A673 (cell line): Measurements from ENCODE around the gene ROR1. TPM values are rescaled to one million over a fixed set of nuclear protein-coding genes. Genes with fewer than 3 reads are reported as not detected.

Experiments
- BruUV-seq: library from RNA; stranded (reverse); fragments of 400-500 nt; replicated peaks from 2 replicates; lab custom pipeline; 2021; lab: Mats Ljungman, UMichigan
- CTCF ChIA-PET: fragments of 300-600 bp; sonication (Branson Sonifier 250); formaldehyde crosslinking; loops from one replicate; lab custom pipeline; 2022; ENCODE audit warnings: antibody characterized with exemption; lab: Charles Lee
- POLR2A ChIA-PET: fragments of 300-600 bp; sonication (Branson Sonifier 250); formaldehyde crosslinking; loops from one replicate; lab custom pipeline; 2022; ENCODE audit warnings: antibody characterized with exemption; ENCODE audit not compliant: low non-redundant PET; lab: Charles Lee
- DNase-seq: peaks from one replicate; pipeline ENCODE4 v3.0.0-alpha.2; 2015; ENCODE audit warnings: low spot score
- H3K27ac ChIP-seq: fragments of 200-600 bp; sonication (generic); 2 replicates; pipeline ENCODE4 v1.5.1; 2016; ENCODE audit warnings: mixed run types, low read depth, mild to moderate bottlenecking, mixed read lengths, antibody characterized with exemption, low read length; ENCODE audit not compliant: poor library complexity, severe bottlenecking
- H3K27me3 ChIP-seq: fragments of 200-600 bp; sonication (generic); replicated peaks from 2 replicates; pipeline ENCODE4 v1.6.1; 2017; ENCODE audit warnings: mixed run types, low read depth, mild to moderate bottlenecking, mixed read lengths, antibody characterized with exemption, low read length; ENCODE audit not compliant: insufficient read depth, poor library complexity
- H3K36me3 ChIP-seq: fragments of 200-600 bp; sonication (generic); 2 replicates; pipeline ENCODE4 v1.6.1; 2016; ENCODE audit warnings: mixed run types, mild to moderate bottlenecking, mixed read lengths, antibody characterized with exemption, low read length; ENCODE audit not compliant: insufficient read depth, poor library complexity, severe bottlenecking
- H3K4me1 ChIP-seq: fragments of 200-600 bp; sonication (generic); 2 replicates; pipeline ENCODE4 v1.6.1; 2017; ENCODE audit warnings: mixed run types, mild to moderate bottlenecking, mixed read lengths, antibody characterized with exemption, low read length; ENCODE audit not compliant: insufficient read depth, poor library complexity, severe bottlenecking
- H3K4me3 ChIP-seq: fragments of 200-600 bp; sonication (generic); 2 replicates; pipeline ENCODE4 v1.5.1; 2016; ENCODE audit warnings: low read depth, mixed run types, mild to moderate bottlenecking, mixed read lengths, low read length; ENCODE audit not compliant: poor library complexity, severe bottlenecking
- H3K9me3 ChIP-seq: fragments of 200-600 bp; sonication (generic); 2 replicates; pipeline ENCODE4 v1.6.1; 2016; ENCODE audit warnings: mixed run types, low read depth, mild to moderate bottlenecking, mixed read lengths, antibody characterized with exemption, low read length; ENCODE audit not compliant: poor library complexity, severe bottlenecking
- EZH2 ChIP-seq: fragments of 200-600 bp; sonication (generic); IDR thresholded peaks from 2 replicates; pipeline ENCODE4 v1.6.1; 2017; ENCODE audit warnings: borderline replicate concordance, low read depth, mild to moderate bottlenecking, mixed read lengths, antibody characterized with exemption, low read length; ENCODE audit not compliant: poor library complexity, severe bottlenecking
- intact Hi-C: fragments of 100-400 bp; cut with micrococcal nuclease; formaldehyde crosslinking; loops from one replicate; pipeline ENCODE4 v1.10.0; 2022; ENCODE audit not compliant: unreplicated experiment
- total RNA-seq: library from RNA; stranded (reverse); gene quantifications from 2 replicates; pipeline ENCODE4 v1.2.3, GENCODE V29; 2021
- TF ChIP-seq, protein P1 (sequence below): fragments of 300-800, 200-600 bp; sonication (generic); conservative IDR thresholded peaks from 2 replicates; pipeline ENCODE4 v1.5.1; 2017; ENCODE audit warnings: low read depth, mild to moderate bottlenecking, antibody characterized with exemption, low read length, moderate library complexity, mixed read lengths

ROR1 gene
- total RNA-seq, 1 experiment from 2014 or later, result 7.4 TPM

DNA sequence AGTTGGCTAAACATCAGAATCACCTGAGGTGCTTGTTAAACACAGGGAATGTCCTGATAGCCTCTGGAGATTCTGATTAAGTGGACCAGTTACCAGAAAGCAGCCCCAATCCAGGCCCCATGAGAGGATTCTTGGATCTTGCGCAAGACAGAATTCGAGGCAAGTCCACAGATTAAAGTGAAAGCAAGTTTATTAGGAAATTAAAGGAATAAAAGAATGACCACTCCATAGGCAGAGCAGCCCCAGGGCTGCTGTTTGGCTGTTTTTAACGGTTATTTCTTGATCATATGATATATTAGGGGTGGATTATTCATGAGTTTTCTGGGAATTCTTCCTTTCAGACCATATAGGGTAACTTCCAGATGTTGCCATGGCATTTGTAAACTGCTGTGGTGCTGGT is 176.2 kb downstream of the ROR1 start:
- BruUV-seq, result no TSS peak
- H3K27me3 ChIP-seq, result no peaks in the 10 kb centered on the region
- peaks cover 16% of the 10 kb centered on the region for H3K9me3 ChIP-seq
- no peak overlapping the region for H3K27ac ChIP-seq
- TF ChIP-seq, protein P1, sequence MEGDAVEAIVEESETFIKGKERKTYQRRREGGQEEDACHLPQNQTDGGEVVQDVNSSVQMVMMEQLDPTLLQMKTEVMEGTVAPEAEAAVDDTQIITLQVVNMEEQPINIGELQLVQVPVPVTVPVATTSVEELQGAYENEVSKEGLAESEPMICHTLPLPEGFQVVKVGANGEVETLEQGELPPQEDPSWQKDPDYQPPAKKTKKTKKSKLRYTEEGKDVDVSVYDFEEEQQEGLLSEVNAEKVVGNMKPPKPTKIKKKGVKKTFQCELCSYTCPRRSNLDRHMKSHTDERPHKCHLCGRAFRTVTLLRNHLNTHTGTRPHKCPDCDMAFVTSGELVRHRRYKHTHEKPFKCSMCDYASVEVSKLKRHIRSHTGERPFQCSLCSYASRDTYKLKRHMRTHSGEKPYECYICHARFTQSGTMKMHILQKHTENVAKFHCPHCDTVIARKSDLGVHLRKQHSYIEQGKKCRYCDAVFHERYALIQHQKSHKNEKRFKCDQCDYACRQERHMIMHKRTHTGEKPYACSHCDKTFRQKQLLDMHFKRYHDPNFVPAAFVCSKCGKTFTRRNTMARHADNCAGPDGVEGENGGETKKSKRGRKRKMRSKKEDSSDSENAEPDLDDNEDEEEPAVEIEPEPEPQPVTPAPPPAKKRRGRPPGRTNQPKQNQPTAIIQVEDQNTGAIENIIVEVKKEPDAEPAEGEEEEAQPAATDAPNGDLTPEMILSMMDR, result no peak
- no peak for TF ChIP-seq EZH2
- H3K4me1 ChIP-seq, result peaks cover 24% of the 10 kb centered on the region
- H3K4me3 ChIP-seq, result no peak overlapping the region
- no peak for DNase-seq
- H3K36me3 ChIP-seq, result no peaks in the 10 kb centered on the region
- intact Hi-C loops, result no loop called here
- POLR2A ChIA-PET, result no interaction called here
- CTCF ChIA-PET, result no interaction called here

DNA sequence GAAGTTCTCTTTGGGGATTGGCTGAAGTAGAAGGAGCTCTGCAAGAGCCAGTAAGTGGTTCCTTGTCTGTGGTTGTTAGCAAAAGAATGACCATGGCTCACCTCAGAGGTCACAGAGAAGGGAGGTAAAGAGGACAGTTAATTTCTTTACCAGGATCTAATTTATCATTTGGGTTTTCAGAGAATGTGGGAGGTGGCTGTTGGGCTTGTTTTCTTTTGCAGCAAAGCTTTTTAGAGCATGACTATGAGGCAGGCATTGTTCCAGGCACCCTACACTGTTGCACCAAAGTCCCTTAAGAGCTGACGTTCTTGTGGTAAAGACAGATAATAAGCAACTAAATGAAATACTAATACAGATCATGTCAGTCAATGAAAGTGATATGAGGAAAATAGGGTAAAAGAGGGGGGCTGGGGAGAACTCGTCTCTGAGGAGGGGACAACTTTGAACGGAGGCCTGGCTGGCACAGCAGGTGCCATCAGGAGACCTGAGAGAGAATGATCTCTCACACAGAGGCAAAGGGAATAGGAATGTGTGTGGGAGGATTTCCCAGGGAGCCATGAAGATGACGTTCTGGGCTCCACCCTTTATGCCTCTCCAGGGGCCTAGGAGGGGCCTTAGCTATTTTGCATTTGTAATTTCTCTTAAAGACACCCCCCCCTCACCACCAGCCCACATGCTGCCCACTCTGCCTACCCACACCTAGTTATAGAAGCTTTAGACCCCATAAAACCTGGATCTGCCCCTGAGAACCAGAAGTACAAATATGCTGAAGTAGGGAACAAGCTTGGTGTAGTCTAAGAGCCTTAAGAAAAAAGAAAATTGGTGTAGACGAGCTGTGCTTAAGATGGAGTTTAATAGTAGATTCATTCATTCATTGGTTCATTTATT is 177.5 kb downstream of the ROR1 start:
- peaks cover 24% of the 10 kb centered on the region for H3K4me1 ChIP-seq
- BruUV-seq, result no TSS peak
- no peak overlapping the region for H3K27ac ChIP-seq
- H3K27me3 ChIP-seq, result no peaks in the 10 kb centered on the region
- no peak overlapping the region for H3K4me3 ChIP-seq
- H3K36me3 ChIP-seq, result no peaks in the 10 kb centered on the region
- intact Hi-C loops, result no loop called here
- TF ChIP-seq EZH2, result no peak
- H3K9me3 ChIP-seq, result peaks cover 16% of the 10 kb centered on the region
- DNase-seq, result peak; percentile 72
- ChIA-PET CTCF (no interaction called here), POLR2A (no interaction called here)

DNA sequence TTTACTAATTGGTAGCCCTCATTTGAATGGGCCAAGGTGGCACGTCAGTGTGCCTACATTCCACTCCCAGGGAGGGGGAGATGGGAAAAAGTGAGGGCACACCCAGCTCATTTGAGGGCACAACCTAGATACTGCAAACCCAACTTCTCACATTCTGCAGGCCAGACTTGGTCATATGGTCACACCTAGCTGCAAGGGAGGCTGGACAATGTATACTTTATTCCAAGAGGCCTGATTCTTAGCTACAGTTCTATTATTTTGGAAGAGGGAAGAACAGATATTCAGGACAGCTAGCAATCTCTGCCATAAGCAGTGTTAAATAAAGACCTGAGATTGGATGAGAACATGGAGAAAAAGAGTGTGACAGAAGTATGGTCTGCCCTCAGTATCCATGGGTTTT is 180.4 kb downstream of the ROR1 start:
- no peak for TF ChIP-seq EZH2
- TF ChIP-seq, protein P1, result no peak
- H3K27me3 ChIP-seq, result no peaks in the 10 kb centered on the region
- H3K4me1 ChIP-seq, result peaks cover 24% of the 10 kb centered on the region
- intact Hi-C loops, result no loop called here
- no peak for DNase-seq
- ChIA-PET POLR2A (no interaction called here), CTCF (no interaction called here)
- peaks cover 21% of the 10 kb centered on the region for H3K9me3 ChIP-seq
- no peaks in the 10 kb centered on the region for H3K36me3 ChIP-seq
- H3K4me3 ChIP-seq, result no peak overlapping the region
- no peak overlapping the region for H3K27ac ChIP-seq
- no TSS peak for BruUV-seq
